Measurements from ENCODE around the gene NRDE2. TPM values are rescaled to one million over a fixed set of nuclear protein-coding genes. Genes with fewer than 3 reads are reported as not detected.

Gene NRDE2
- total RNA-seq, 1 donor from 2014 or later = 10.5 TPM

DNA sequence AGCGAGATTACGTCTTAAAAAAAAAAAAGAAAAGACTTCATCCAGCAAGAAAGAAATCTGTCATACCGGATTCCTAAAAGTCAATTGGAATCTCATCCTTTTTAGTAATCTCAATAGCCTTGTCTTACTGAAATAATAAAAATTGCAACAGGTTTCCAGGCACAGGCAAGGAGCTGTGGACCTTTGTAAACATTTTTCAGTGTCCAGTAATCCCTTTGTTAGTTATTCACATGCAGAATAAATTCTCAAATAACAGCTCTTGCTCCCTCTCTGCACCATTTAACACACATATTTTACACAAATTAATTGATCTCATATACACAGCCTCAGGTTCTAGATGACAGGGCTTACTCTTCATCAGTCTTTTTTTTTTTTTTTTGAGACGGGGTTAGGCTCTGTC lies 43.1 kb upstream of the NRDE2 start:
- intact Hi-C loops (cut with micrococcal nuclease) = no loop called here
- no peaks in the 10 kb centered on the region for H3K36me3 ChIP-seq
- TF ChIP-seq, protein P1, sequence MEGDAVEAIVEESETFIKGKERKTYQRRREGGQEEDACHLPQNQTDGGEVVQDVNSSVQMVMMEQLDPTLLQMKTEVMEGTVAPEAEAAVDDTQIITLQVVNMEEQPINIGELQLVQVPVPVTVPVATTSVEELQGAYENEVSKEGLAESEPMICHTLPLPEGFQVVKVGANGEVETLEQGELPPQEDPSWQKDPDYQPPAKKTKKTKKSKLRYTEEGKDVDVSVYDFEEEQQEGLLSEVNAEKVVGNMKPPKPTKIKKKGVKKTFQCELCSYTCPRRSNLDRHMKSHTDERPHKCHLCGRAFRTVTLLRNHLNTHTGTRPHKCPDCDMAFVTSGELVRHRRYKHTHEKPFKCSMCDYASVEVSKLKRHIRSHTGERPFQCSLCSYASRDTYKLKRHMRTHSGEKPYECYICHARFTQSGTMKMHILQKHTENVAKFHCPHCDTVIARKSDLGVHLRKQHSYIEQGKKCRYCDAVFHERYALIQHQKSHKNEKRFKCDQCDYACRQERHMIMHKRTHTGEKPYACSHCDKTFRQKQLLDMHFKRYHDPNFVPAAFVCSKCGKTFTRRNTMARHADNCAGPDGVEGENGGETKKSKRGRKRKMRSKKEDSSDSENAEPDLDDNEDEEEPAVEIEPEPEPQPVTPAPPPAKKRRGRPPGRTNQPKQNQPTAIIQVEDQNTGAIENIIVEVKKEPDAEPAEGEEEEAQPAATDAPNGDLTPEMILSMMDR (IDR thresholded peaks at IDR 0.05; ENCODE audit: borderline replicate concordance) = no peak

DNA sequence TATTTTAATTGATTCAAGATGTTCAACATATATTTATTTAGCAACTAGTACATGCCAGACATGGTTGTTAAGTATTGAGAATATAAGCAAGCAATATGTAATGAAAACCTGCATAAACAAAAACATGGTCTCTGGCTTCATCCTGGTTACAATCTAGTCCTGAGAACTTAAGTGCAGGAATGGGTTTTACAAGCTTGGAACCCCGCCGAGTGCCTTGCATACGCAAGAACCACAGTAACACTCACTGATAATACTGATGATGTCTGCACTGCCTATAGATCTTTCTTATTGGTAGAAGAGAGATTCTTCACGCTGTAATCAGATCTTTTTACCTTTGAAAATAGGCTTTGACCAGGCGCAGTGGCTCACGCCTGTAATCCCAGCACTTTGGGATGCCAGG lies 42.1 kb upstream of the NRDE2 start:
- no peak overlapping the region for H3K27ac ChIP-seq (replicated peaks)
- intact Hi-C loops (cut with micrococcal nuclease) = no loop called here
- TF ChIP-seq, protein P1 (IDR thresholded peaks at IDR 0.05; ENCODE audit: borderline replicate concordance) = no peak
- no peak overlapping the region for H3K4me3 ChIP-seq
- no peaks in the 10 kb centered on the region for H3K27me3 ChIP-seq (ENCODE audit: low read depth)
- H3K4me1 ChIP-seq = no peaks in the 10 kb centered on the region
- DNase-seq = no peak
- no peaks in the 10 kb centered on the region for H3K9me3 ChIP-seq (replicated peaks)
- H3K36me3 ChIP-seq = no peaks in the 10 kb centered on the region

More for the DNA sequence above, 43.1 kb upstream of the NRDE2 start:
- Histone ChIP-seq H3K4me3 (no peak overlapping the region), H3K27me3 (ENCODE audit: low read depth) (no peaks in the 10 kb centered on the region), H3K27ac (replicated peaks) (no peak overlapping the region), H3K9me3 (replicated peaks) (no peaks in the 10 kb centered on the region), H3K4me1 (no peaks in the 10 kb centered on the region)
- DNase-seq = no peak

DNA sequence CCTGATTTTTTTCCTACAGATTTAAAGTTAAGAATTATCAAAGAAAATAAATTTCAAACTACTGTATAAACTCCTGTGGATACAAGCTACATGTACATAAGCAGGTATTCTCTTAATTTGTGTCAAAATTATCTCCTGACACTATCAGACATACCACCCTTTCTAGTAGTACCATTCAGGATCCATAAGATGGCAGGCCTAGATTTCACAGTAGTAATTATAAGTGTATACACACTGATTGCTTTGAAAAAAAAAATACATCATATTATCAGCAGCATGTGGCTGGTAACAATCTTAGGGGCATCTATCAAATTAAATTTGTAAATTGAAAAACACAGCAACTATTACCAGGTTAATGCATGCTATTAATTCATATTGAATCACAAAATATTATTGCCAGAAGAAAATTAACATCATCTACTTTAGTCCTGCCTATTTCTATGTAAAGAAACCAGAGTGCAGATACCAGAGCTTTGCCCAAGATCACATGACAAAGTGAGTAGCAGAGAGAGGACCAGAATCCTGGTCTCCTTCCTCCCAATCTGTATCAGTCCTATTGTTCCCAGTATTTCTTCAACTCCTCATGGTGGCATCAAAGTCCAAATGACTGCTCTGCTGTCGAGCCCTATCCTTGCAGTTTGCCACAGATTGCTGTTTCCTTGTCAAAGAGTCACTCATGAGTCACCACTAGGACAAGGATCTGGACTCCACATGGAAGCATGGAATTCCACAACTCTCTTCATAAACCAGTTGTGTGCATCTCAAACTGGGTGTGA lies 37.4 kb upstream of the NRDE2 start:
- DNase-seq = no peak
- TF ChIP-seq, protein P1 (IDR thresholded peaks at IDR 0.05; ENCODE audit: borderline replicate concordance) = peak; percentile 37
- H3K36me3 ChIP-seq = no peaks in the 10 kb centered on the region

DNA sequence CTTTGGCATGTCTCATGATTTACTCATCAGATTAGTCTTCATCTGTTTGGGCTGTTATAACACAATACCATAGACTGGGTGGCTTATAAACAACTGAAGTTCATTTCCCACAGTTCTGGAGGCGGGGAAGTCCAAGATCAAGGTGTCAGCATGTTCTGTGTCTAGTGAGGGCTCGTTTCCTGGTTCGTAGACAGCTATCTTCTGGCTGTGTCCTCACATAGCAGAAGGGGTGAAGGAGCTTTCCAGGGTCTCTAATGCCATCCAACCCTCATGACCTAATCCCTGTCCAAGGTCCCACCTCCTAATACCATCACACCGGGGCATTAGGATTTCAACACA lies 30.8 kb upstream of the NRDE2 start:
- no peak overlapping the region for H3K27ac ChIP-seq (replicated peaks)
- H3K4me1 ChIP-seq = no peaks in the 10 kb centered on the region
- no peaks in the 10 kb centered on the region for H3K9me3 ChIP-seq (replicated peaks)
- DNase-seq = no peak
- TF ChIP-seq, protein P1 (IDR thresholded peaks at IDR 0.05; ENCODE audit: borderline replicate concordance) = no peak
- no peak overlapping the region for H3K4me3 ChIP-seq
- no peaks in the 10 kb centered on the region for H3K27me3 ChIP-seq (ENCODE audit: low read depth)
- intact Hi-C loops (cut with micrococcal nuclease) = no loop called here
- H3K36me3 ChIP-seq = no peaks in the 10 kb centered on the region

More for the DNA sequence above, 37.4 kb upstream of the NRDE2 start:
- H3K4me3 ChIP-seq = no peak overlapping the region
- no peak overlapping the region for H3K27ac ChIP-seq (replicated peaks)
- H3K4me1 ChIP-seq = no peaks in the 10 kb centered on the region
- no peaks in the 10 kb centered on the region for H3K9me3 ChIP-seq (replicated peaks)
- no peaks in the 10 kb centered on the region for H3K27me3 ChIP-seq (ENCODE audit: low read depth)
- intact Hi-C loops (cut with micrococcal nuclease) = no loop called here

DNA sequence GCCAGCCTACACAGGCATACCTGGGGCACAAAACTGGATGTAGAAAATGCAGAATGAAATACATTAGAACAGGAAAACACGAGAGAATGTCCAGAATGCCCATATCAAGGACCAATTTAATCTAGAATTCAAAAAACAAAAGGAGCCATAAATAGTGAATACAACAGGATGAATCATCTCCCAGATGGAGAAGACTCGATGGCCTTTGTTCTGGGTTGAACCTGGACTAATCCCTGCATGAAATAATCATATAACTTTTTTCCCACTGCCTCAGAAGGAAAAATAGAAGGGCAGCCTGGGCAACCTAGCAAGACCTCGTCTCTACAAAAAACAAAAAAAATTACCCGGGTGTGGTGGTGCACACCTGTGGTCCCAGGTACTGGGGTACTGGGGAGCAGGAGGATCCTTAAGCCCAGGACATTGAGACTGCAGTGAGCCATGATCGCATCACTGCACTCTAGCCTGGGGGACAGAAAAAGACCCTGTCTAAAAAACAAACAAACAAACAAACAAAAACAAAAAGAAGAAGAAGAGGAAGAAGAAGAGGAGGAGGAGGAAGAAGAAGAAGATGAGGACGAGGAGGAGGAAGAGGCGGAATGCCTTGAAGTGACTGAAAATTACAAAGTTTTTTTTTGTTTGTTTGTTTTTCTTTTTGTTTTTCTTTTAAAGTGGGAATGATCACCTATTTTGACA lies 30.3 kb upstream of the NRDE2 start:
- no peaks in the 10 kb centered on the region for H3K36me3 ChIP-seq
- H3K27ac ChIP-seq (replicated peaks) = no peak overlapping the region
- intact Hi-C loops (cut with micrococcal nuclease) = no loop called here
- H3K4me1 ChIP-seq = no peaks in the 10 kb centered on the region
- no peak for DNase-seq
- TF ChIP-seq, protein P1 (IDR thresholded peaks at IDR 0.05; ENCODE audit: borderline replicate concordance) = no peak
- no peaks in the 10 kb centered on the region for H3K27me3 ChIP-seq (ENCODE audit: low read depth)
- no peak overlapping the region for H3K4me3 ChIP-seq
- H3K9me3 ChIP-seq (replicated peaks) = no peaks in the 10 kb centered on the region
